ENCODE data around the gene EIF3CL.
"Not testable (repeated sequence)": the region's sequence is repeated elsewhere in the genome, so short reads cannot be mapped to it uniquely, and the experiment has no call there.

EIF3CL gene

GRCh38 chr16:28367926-28368325 is 35.7 kb downstream of the EIF3CL start:
- not testable (repeated sequence) for H3K4me3 ChIP-seq (ENCODE audit: low read length); DNase-seq (ENCODE audit: low read depth, low spot score)

- DNase-seq (ENCODE audit: low read depth, low spot score) = not testable (repeated sequence)
These were observed 39.1 kb downstream of the EIF3CL start for GRCh38 chr16:28364268-28365173.

DNA sequence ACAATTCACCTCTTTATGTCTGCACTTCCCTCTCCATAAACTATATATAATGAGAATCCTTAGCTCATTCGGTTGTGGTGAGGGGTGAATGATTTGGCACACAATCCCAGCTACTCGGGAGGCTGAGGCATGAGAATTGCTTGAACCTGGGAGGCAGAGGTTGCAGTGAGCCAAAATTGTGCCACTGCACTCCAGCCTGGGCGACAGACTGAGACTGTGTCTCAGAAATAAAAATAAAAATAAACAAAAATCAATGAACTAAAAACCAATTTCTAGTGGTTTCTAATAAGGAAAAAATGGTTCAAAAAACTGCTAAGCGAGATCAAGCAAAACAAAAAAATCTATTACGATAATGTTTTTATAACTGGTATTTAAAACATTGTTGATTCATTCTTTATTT is 40.2 kb downstream of the EIF3CL start, which contains the start of gene NPIPB6:
Gene NPIPB6 (minus strand): TSS at position 101 of the 400 bp plus-strand sequence. CDS start 686 bp downstream, outside the sequence.
- H3K4me3 ChIP-seq (ENCODE audit: low read length); DNase-seq (ENCODE audit: low read depth, low spot score): not testable (repeated sequence)

More at GRCh38 chr16:28364268-28365173, 39.1 kb downstream of the EIF3CL start:
- H3K4me3 ChIP-seq (ENCODE audit: low read length) = not testable (repeated sequence)

GRCh38 chr16:28362600-28362999 is 41.0 kb downstream of the EIF3CL start:
- not testable (repeated sequence) for DNase-seq (ENCODE audit: low read depth, low spot score); H3K4me3 ChIP-seq (ENCODE audit: low read length)

DNA sequence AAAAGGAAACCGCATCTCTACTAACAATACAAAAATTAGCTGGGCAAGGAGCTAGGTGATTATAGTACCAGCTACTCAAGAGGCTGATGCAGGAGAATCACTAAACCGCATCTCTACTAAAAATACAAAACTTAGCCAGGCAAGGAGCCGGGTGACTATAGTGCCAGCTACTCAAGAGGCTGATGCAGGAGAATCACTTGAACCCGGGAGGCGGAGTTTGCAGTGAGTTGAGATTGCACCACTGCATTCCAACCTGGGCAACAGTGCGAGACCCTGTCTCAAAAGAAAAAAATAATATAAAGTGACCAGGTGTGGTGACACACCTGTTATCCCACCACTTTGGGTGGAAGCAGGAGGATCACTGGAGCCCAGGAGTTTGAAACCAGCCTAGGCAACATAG is 65.4 kb downstream of the EIF3CL start:
- DNase-seq (ENCODE audit: low read depth, low spot score); H3K4me3 ChIP-seq (ENCODE audit: low read length): not testable (repeated sequence)

DNA sequence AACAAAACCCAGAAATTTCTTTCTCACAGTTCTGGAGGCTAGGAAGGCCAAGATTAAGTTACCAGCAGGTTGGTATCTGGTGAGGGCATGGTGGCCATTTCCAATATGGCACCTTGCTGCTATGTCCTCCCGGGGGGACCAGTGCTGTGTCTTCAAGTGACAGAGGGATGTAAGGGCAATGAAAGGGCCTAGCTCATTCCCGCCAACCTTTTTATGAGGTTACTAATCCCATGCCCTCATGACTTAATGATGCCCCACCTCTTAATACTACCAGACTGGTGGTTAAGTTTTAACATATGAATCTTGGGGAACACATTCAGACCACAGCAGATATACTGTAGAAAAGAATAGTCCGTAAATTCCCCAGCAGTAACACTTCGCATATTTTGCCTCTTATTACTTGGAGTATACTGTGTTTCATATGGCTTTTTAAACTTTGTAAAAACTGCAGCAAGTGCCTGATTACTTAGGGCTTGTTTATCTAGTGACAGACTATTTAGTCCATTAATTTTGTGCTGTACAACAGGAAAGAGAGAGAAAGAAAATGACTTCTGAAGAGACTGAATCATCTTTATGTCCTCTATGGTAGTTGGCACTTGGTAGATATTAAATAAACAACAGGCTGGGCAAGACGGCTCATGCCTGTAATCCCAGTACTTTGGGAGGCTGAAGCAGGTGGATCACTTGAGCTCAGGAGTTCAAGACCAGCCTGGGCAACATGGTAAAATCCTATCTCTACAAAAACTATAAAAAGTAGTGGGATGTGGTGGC is 66.5 kb downstream of the EIF3CL start:
- H3K4me3 ChIP-seq (ENCODE audit: low read length); DNase-seq (ENCODE audit: low read depth, low spot score): not testable (repeated sequence)

DNA sequence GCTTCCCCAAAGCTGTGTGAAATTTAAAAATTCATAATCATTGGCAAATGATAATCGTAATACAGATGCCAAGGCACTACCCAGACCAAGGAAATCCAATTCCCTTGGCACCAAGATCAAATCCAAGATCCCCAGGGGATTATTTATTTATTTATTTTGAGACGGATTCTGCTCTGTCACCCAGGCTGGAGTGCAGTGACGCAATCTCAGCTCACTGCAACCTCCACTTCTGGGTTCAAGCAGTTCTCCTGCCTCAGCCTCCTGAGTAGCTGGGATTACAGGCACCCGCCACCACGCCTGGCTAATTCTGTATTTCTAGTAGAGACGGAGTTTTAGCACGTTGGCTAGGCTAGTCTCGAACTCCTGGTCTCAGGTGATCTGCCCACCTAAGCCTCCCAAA is 68.0 kb downstream of the EIF3CL start:
- not testable (repeated sequence) for DNase-seq (ENCODE audit: low read depth, low spot score)

GRCh38 chr16:28332632-28333031 is 71.0 kb downstream of the EIF3CL start:
- peak; percentile 35 for DNase-seq (ENCODE audit: low read depth, low spot score)
- peak overlapping the region; percentile 28 for H3K4me3 ChIP-seq (ENCODE audit: low read length)

More for the DNA sequence above, 68.0 kb downstream of the EIF3CL start:
- H3K4me3 ChIP-seq (ENCODE audit: low read length) = not testable (repeated sequence)

DNA sequence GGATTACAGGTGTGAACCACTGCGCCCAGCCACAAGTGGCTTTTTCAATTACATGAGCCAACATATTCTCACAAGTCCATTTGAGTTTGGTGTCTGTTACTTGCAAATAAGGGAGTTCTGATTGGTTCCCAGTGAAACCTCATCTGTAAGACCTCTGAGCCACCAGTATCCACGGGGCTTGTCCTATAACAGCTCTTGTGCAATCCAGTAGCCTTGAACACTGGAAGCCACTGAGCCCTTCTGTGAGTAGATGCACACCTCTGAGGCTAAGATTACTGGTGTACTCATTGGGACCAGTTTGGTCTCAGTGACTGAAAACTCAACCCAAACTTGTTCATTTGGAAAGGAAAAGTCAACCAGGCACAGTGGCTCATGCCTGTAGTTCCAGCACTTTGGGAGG is 72.7 kb downstream of the EIF3CL start:
- H3K4me3 ChIP-seq (ENCODE audit: low read length); DNase-seq (ENCODE audit: low read depth, low spot score): not testable (repeated sequence)

GRCh38 chr16:28330232-28330631 is 73.4 kb downstream of the EIF3CL start:
- H3K4me3 ChIP-seq (ENCODE audit: low read length) = not testable (repeated sequence)
- peak; percentile 62 for DNase-seq (ENCODE audit: low read depth, low spot score)

All from Jurkat, Clone E6-1 (cell line).